ENCODE data around the gene TLR6. TPM values are rescaled to one million over a fixed set of nuclear protein-coding genes. Genes with fewer than 3 reads are reported as not detected.

TLR6 gene
- total RNA-seq, 1 experiment from 2014 or later = 1.5 TPM

DNA sequence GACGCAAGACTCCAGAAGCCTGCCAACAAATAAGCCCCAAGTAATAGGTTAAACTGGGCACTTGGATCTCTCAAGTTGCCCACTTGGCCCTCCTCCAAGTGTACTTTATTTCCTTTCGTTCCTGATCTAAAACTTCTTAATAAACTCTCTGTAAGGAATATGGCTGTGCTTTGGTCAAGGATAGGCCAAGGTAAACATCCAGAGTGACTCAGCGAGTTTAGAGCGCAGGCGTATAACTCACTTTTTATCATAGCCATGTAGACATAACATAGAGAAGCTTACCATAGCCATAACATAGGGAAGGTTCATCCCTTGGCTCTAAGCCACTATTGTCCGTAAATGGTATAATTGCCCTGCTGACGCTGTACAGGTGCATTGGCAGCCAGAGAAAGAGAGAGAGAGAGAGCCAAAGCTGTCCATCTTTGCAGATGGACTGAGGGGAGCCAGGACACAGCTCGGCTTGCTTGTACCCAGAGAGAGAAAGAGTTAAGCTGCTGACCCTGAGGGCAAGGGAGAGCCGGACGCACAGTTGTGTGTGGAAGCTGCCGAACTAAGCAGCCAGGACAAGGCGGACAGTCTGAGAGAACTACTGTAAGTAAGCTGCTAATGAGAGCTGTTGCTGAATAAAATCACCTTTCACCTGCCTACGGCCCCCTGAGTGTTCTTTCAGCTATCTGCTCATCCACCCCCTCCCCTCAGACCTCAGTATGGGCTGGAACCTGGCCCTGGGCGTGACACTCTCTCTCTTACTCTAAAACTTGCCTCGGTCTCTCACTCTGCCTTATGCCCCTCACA lies 53.9 kb downstream of the TLR6 start:
- no peaks in the 10 kb centered on the region for H3K27me3 ChIP-seq (replicated peaks; ENCODE audit: insufficient read depth, low read depth, low read length, poor library complexity)
- intact Hi-C loops (cut with micrococcal nuclease; ENCODE audit: unreplicated experiment) = no loop called here
- H3K4me1 ChIP-seq (ENCODE audit: insufficient read depth, low read length, poor library complexity, severe bottlenecking) = no peaks in the 10 kb centered on the region
- ChIA-PET CTCF (no interaction called here), POLR2A (ENCODE audit: low non-redundant PET) (interaction anchor here (0.6 kb wide), 1 partner anchor 167 kb away, joined by 7 read pairs; no protein-coding TSS in a partner anchor)
- no TSS peak for BruUV-seq (replicated peaks)
- TF ChIP-seq EZH2 (IDR thresholded peaks at IDR 0.05; ENCODE audit: borderline replicate concordance, low read depth, low read length, poor library complexity, severe bottlenecking) (no peak), CTCF (conservative IDR thresholded peaks at IDR 0.05; ENCODE audit: low read depth, low read length) (no peak)
- no peak overlapping the region for H3K4me3 ChIP-seq (ENCODE audit: low read depth, low read length, poor library complexity, severe bottlenecking)
- H3K9me3 ChIP-seq (ENCODE audit: low read depth, low read length, poor library complexity, severe bottlenecking) = no peaks in the 10 kb centered on the region
- no peak for DNase-seq (ENCODE audit: low spot score)
- no peak overlapping the region for H3K27ac ChIP-seq (ENCODE audit: low read depth, low read length, poor library complexity, severe bottlenecking)
- no peaks in the 10 kb centered on the region for H3K36me3 ChIP-seq (ENCODE audit: insufficient read depth, low read length, poor library complexity, severe bottlenecking)

GRCh38 chr4:38800961-38801450 lies 55.6 kb downstream of the TLR6 start:
- no TSS peak for BruUV-seq (replicated peaks)
- ChIA-PET POLR2A (ENCODE audit: low non-redundant PET) (no interaction called here), CTCF (no interaction called here)
- intact Hi-C loops (cut with micrococcal nuclease; ENCODE audit: unreplicated experiment) = no loop called here
- Histone ChIP-seq H3K27ac (ENCODE audit: low read depth, low read length, poor library complexity, severe bottlenecking) (no peak overlapping the region), H3K27me3 (replicated peaks; ENCODE audit: insufficient read depth, low read depth, low read length, poor library complexity) (no peaks in the 10 kb centered on the region), H3K4me3 (ENCODE audit: low read depth, low read length, poor library complexity, severe bottlenecking) (no peak overlapping the region), H3K4me1 (ENCODE audit: insufficient read depth, low read length, poor library complexity, severe bottlenecking) (no peaks in the 10 kb centered on the region), H3K36me3 (ENCODE audit: insufficient read depth, low read length, poor library complexity, severe bottlenecking) (no peaks in the 10 kb centered on the region), H3K9me3 (ENCODE audit: low read depth, low read length, poor library complexity, severe bottlenecking) (no peaks in the 10 kb centered on the region)
- no peak for TF ChIP-seq EZH2 (IDR thresholded peaks at IDR 0.05; ENCODE audit: borderline replicate concordance, low read depth, low read length, poor library complexity, severe bottlenecking)
- no peak for TF ChIP-seq CTCF (conservative IDR thresholded peaks at IDR 0.05; ENCODE audit: low read depth, low read length)
- no peak for DNase-seq (ENCODE audit: low spot score)

- CTCF ChIA-PET = no interaction called here
- DNase-seq (ENCODE audit: low spot score) = no peak
These were observed 56.3 kb downstream of the TLR6 start for GRCh38 chr4:38800366-38800765.

More at GRCh38 chr4:38800366-38800765, 56.3 kb downstream of the TLR6 start:
- H3K4me1 ChIP-seq (ENCODE audit: insufficient read depth, low read length, poor library complexity, severe bottlenecking) = no peaks in the 10 kb centered on the region
- no peak overlapping the region for H3K27ac ChIP-seq (ENCODE audit: low read depth, low read length, poor library complexity, severe bottlenecking)
- no peak for TF ChIP-seq EZH2 (IDR thresholded peaks at IDR 0.05; ENCODE audit: borderline replicate concordance, low read depth, low read length, poor library complexity, severe bottlenecking)
- no TSS peak for BruUV-seq (replicated peaks)
- H3K4me3 ChIP-seq (ENCODE audit: low read depth, low read length, poor library complexity, severe bottlenecking) = no peak overlapping the region
- H3K36me3 ChIP-seq (ENCODE audit: insufficient read depth, low read length, poor library complexity, severe bottlenecking) = no peaks in the 10 kb centered on the region
- POLR2A ChIA-PET (ENCODE audit: low non-redundant PET) = no interaction called here
- intact Hi-C loops (cut with micrococcal nuclease; ENCODE audit: unreplicated experiment) = no loop called here
- H3K27me3 ChIP-seq (replicated peaks; ENCODE audit: insufficient read depth, low read depth, low read length, poor library complexity) = no peaks in the 10 kb centered on the region
- no peaks in the 10 kb centered on the region for H3K9me3 ChIP-seq (ENCODE audit: low read depth, low read length, poor library complexity, severe bottlenecking)

Measured in A673 (cell line).